Skeletal muscle tissue (tissue), 4 donors: ENCODE measurements around the gene TMEM89. TPM values are rescaled to one million over a fixed set of nuclear protein-coding genes. Genes with fewer than 3 reads are reported as not detected.

Source experiments
- H3K27ac ChIP-seq: one replicate; pipeline ENCODE4 v1.7.0; 2013; ENCODE audit warnings: mild to moderate bottlenecking, low read depth, low read length, inconsistent platforms
- H3K27me3 ChIP-seq, 3 donors: one replicate each; pipeline ENCODE4 v1.7.0; 2013; ENCODE audit warnings: low read length in 3 of 3; ENCODE audit not compliant: control insufficient read depth in 3 of 3, insufficient read depth in 3 of 3
- H3K36me3 ChIP-seq, 3 donors: one replicate each; pipeline ENCODE4 v1.7.0; 2013; ENCODE audit warnings: low read length in 3 of 3; ENCODE audit not compliant: control insufficient read depth in 3 of 3, insufficient read depth in 3 of 3
- H3K4me1 ChIP-seq, 3 donors: one replicate each; pipeline ENCODE4 v1.7.0; 2013; ENCODE audit warnings: low read length in 3 of 3, mild to moderate bottlenecking in 3 of 3; ENCODE audit not compliant: control insufficient read depth in 3 of 3, insufficient read depth in 3 of 3
- H3K4me3 ChIP-seq, 3 donors: one replicate each; pipeline ENCODE4 v1.7.0; 2013; ENCODE audit warnings: low read length in 3 of 3
- H3K9ac ChIP-seq, 3 donors: one replicate each; pipeline ENCODE4 v1.7.0; 2013; ENCODE audit warnings: low read length in 3 of 3, mild to moderate bottlenecking in 3 of 3, moderate library complexity in 2 of 3, low read depth in 1 of 3
- H3K9me3 ChIP-seq, 3 donors: one replicate each; pipeline ENCODE4 v1.7.0; 2013; ENCODE audit warnings: low read length in 3 of 3; ENCODE audit not compliant: control insufficient read depth in 3 of 3
- total RNA-seq: library from RNA; depleted of rRNA; stranded (reverse); fragments of >200 nt; gene quantifications from one replicate; pipeline ENCODE4 v1.2.3, GENCODE V29; 2014
- donor health status: Osteomylitis.

The TMEM89 gene
- total RNA-seq, 1 donor from 2014 or later, result not detected

DNA sequence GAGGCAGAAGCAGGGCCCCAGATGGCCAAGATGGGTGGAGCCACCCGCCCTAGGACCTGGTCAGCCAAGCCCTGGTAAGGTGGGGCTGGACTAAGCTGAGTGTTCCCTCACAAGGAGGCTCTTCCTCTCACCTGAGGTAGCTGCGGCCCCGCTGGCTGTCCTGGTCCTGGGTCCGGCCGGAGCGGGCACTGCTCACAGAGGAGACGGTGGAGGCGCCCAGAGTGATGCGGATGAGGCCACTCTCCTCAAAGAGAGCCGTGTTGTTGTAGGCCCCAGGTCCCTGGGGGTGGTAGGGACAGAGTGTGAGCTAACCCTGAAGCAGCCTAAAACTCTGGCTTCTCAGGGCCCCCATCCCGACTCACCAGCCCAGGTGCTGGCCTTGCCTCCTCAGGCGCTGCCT, 21.0 kb upstream of the TMEM89 start:
- Histone ChIP-seq H3K9ac (no peak overlapping the region), H3K36me3 (no peaks in the 10 kb centered on the region), H3K4me1 (peaks cover 0 to 4% (median 0%) of the 10 kb centered on the region in 3 donors), H3K27ac (no peak overlapping the region), H3K9me3 (no peaks in the 10 kb centered on the region), H3K27me3 (peaks cover 0 to 9% (median 0%) of the 10 kb centered on the region in 3 donors), H3K4me3 (no peak overlapping the region)

DNA sequence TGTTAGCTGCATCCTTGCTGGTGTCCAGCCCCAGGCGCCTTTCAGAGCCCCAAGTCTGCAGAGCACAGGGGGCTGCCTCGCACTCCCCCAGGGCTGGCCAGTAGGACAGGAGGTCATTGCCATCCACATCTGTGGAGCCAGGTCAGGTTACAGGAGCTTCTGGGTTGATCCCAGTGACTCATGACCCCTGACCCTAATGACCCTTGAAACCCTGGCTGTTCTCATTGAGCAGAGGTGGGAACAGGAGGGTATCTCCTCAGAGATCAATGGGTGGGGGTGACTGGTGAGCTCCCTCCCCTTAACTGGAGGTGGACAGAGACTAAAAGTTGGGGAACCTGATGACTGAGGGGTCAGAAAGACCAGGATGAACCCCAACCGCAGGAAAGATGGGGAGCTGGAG, 19.8 kb upstream of the TMEM89 start:
- Histone ChIP-seq H3K4me3 (no peak overlapping the region), H3K9ac (no peak overlapping the region), H3K9me3 (no peaks in the 10 kb centered on the region), H3K27ac (no peak overlapping the region), H3K27me3 (peaks cover 0 to 9% (median 0%) of the 10 kb centered on the region in 3 donors), H3K4me1 (peaks cover 4 to 14% (median 5%) of the 10 kb centered on the region in 3 donors), H3K36me3 (no peaks in the 10 kb centered on the region)

DNA sequence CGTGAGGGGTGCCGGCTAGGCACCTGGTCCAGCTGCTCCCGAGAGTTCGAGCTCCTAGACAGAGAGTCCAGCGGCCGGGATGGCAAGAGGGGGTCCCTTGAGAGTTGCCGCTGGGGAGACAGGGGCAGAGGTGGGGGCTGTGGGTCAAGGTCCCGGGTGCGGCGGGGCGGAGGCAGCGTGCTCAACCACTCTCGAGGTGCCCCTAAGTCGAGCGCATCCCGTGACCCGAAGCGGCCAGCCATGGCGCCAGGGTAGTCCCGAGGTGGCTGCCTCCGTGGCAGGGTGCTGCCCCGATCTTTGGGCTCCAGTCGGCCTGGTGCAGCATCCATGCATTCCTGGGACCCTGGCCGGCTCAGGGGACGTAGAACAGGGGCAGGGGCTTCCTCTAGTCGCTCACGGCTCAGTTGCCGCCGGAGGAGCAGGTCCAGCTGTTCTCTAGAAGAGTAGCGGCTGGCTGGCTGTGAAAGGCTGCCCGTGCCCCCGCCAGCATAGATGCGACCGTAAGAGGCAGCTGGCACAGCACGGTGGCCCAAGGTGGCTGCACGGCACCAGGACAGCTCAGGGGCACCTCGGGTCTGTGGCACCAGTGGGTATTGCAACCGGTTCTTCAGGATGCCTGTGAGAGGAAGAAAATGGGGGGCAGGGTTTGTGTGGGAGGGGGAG, 18.5 kb upstream of the TMEM89 start:
- H3K36me3 ChIP-seq, result no peaks in the 10 kb centered on the region
- no peaks in the 10 kb centered on the region for H3K9me3 ChIP-seq
- H3K9ac ChIP-seq, result no peak overlapping the region
- no peak overlapping the region for H3K4me3 ChIP-seq
- peaks cover 11 to 25% (median 11%) of the 10 kb centered on the region in 3 donors for H3K4me1 ChIP-seq
- peaks cover 0 to 9% (median 0%) of the 10 kb centered on the region in 3 donors for H3K27me3 ChIP-seq
- no peak overlapping the region for H3K27ac ChIP-seq

DNA sequence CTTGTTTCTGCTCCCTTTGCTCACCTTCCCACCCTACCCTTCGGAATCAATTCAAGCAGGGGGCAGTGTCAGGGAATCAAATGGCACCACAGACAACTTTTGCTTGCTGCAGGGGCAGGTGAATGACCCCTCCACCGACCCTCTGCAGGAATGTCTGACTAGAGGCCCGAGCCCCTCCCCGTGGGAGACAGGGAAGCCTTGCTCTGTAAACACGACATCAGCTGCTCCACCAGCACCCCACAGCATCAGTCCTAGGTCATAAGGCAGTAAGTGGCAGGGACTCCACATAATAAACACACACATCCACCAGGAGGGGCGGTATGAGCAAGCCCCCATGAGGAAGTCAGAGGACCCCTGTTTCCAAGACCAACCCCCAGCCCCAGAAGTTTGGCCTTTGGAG, 15.7 kb upstream of the TMEM89 start:
- Histone ChIP-seq H3K4me3 (no peak overlapping the region), H3K9me3 (no peaks in the 10 kb centered on the region), H3K36me3 (peaks cover 7 to 12% (median 11%) of the 10 kb centered on the region in 3 donors), H3K27me3 (peaks cover 0 to 9% (median 0%) of the 10 kb centered on the region in 3 donors), H3K27ac (peak overlapping the region; percentile 76), H3K9ac (peak overlapping the region in 2 of 3 donors; percentile 23 to 25), H3K4me1 (peaks cover 21 to 42% (median 23%) of the 10 kb centered on the region in 3 donors)

DNA sequence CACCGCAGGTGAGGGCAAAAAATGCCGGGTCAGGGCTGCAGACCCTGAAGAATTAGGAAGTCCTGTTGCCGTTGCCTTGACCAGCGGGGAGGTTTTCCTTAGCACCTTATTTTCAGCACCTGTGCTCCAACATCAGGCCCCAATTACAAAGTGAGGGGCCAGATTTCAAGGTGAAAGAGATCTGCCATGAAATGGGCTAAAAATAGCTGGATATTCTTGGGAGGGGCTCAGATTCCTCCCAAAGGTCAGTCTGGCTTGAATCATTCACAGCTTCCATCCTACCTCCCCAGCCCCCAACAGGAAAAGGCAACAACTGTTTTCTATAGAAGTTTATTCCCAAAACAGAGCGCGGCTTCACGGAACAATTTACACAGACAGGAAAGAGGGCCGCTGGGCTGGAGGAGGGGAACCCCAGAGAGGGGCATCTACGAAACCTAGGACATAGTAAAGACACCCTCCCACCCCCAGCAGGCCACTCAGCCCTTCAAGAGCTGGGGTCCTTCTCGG, 14.6 kb upstream of the TMEM89 start:
- peak overlapping the region; percentile 76 for H3K27ac ChIP-seq
- peak overlapping the region; percentile 76 to 92 (median 91) for H3K4me3 ChIP-seq
- no peaks in the 10 kb centered on the region for H3K9me3 ChIP-seq
- H3K4me1 ChIP-seq, result peaks cover 21 to 42% (median 23%) of the 10 kb centered on the region in 3 donors
- peaks cover 0 to 9% (median 0%) of the 10 kb centered on the region in 3 donors for H3K27me3 ChIP-seq
- peak overlapping the region; percentile 84 to 94 (median 89) for H3K9ac ChIP-seq
- H3K36me3 ChIP-seq, result peaks cover 18 to 23% (median 19%) of the 10 kb centered on the region in 3 donors

DNA sequence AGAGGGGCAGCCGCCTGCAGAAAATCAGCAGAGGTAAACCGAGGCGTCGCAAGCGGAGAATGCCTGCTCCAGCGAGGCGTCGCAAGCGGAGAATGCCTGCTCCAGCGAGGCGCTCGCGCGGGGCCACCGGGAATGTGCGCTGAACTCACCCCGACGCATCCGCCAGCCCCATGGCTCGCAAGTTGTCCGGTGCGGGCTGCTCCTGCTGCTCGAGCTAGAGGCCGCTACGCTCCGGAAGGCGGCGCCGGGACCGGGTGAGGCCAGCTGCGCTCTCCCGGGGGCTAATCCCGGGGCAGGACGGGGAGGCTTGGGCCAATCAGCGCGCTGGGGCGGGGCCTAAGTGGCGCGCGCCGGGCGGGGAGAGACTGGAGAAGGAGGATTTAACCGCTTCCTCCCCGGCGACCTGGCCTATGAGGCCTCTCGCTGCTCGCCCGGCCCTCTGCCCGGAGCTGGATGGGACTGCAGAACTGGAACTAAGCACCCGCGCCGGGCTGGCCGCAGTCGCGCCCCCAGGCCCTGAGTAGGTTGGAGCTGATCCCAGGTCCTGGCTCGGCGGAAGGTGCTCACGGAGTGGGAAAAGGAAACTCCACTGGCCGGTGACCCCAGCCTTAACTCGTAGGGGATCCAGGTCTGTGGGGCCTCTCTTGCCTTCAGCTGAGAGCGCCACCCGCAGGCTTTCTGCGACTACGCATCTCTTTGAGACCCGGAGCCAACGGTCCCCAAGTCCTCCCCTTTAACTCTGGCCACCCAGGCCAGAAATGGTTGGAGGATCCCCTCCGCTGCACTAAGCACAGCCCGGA, 13.9 kb upstream of the TMEM89 start, which contains the start of gene SLC26A6:
SLC26A6 (minus strand) TSS at position 240 of the 800 bp plus-strand sequence; CDS start at position 172, 68 bp downstream.
- H3K27ac ChIP-seq, result peak within 1 kb of the TSS; percentile 76
- peak within 1 kb of the TSS; percentile 79 to 92 (median 91) for H3K4me3 ChIP-seq

DNA sequence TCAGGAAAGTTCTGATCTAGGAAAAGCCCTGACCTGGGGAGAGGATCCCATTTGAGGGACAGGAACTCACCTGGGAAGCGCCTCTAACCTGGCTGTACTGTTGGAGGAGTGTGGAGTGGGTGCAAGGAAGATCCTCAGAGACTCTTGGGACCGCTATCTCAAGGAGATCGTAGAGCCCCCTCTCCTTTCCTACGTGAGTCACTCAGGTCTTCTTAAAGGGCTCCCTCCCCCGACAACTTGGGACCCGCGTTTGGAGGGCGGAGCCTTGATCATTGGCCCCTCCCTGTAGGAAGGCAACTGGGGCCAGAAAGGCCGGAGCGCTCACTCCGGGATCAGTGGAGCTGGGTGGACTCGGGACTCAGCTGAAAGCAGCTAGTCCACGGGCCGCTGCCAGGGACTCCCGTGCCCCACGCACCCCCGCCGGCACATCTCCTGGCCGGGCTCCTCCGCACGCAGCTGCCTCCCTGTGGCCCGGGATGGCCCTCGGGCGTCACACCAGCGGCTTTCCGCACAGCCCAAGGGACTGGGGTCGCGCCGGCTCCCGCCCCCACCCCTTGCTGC, 13.2 kb upstream of the TMEM89 start:
- H3K9ac ChIP-seq, result peak overlapping the region; percentile 79 to 93 (median 89)
- peaks cover 29 to 34% (median 33%) of the 10 kb centered on the region in 3 donors for H3K36me3 ChIP-seq
- peak overlapping the region; percentile 79 to 92 (median 91) for H3K4me3 ChIP-seq
- H3K4me1 ChIP-seq, result peaks cover 21 to 42% (median 23%) of the 10 kb centered on the region in 3 donors
- peaks cover 0 to 6% (median 0%) of the 10 kb centered on the region in 3 donors for H3K27me3 ChIP-seq
- H3K9me3 ChIP-seq, result no peaks in the 10 kb centered on the region
- peak overlapping the region; percentile 56 for H3K27ac ChIP-seq

More for the DNA sequence above, 13.9 kb upstream of the TMEM89 start, which contains the start of gene SLC26A6:
- H3K36me3 ChIP-seq, result peaks cover 25 to 30% (median 27%) of the 10 kb centered on the region in 3 donors
- H3K27me3 ChIP-seq, result peaks cover 0 to 7% (median 0%) of the 10 kb centered on the region in 3 donors
- peaks cover 21 to 42% (median 23%) of the 10 kb centered on the region in 3 donors for H3K4me1 ChIP-seq
- peak within 1 kb of the TSS; percentile 84 to 94 (median 89) for H3K9ac ChIP-seq
- no peaks in the 10 kb centered on the region for H3K9me3 ChIP-seq

DNA sequence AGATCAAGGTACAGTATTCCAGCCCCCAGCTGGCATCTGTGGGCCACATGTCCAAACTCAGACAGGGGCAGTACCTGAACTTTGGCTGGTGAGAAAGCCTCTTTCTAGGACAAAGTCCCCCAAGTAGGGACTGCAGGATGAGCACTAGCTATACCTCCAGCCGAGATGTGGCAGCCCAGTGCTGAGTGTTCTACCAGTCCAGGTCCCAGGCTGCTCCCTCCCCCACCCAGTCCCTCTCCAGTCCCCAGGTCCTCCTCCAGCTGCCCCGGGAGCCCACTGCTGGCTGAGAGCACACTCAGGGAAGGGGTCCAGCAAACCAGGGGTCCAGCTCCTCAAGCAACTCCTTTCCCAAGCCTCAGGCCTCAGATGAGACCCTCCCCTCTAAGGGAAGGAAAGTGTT, 12.2 kb upstream of the TMEM89 start:
- Histone ChIP-seq H3K27ac (no peak overlapping the region), H3K9ac (peak overlapping the region; percentile 51 to 93 (median 89)), H3K9me3 (no peaks in the 10 kb centered on the region)

DNA sequence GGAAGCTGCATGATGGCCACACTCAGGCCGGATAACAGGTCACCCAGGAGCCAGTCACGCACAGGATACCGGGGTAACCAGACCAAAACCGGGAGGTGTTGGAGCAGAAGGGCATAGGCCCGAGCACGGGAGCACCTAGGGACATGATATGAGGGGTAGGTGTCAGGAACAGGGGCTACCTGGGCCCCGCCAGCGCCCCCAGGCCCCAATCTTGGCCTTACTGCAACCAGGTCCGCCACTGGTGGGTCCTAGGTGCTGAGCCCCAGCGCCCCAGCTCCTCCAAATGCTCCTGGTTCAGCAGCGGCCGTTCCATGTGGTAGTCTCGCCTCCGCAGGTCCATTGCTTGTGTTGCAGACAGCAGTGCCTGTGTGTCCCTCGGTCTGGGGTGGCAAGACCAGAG, 11.7 kb upstream of the TMEM89 start:
- Histone ChIP-seq H3K4me1 (peaks cover 21 to 42% (median 23%) of the 10 kb centered on the region in 3 donors), H3K36me3 (peaks cover 40 to 48% (median 43%) of the 10 kb centered on the region in 3 donors), H3K9ac (no peak overlapping the region), H3K4me3 (no peak overlapping the region), H3K27me3 (no peaks in the 10 kb centered on the region), H3K9me3 (no peaks in the 10 kb centered on the region), H3K27ac (no peak overlapping the region)

More for the DNA sequence above, 12.2 kb upstream of the TMEM89 start:
- H3K4me1 ChIP-seq, result peaks cover 21 to 42% (median 23%) of the 10 kb centered on the region in 3 donors
- H3K36me3 ChIP-seq, result peaks cover 35 to 44% (median 40%) of the 10 kb centered on the region in 3 donors
- H3K27me3 ChIP-seq, result no peaks in the 10 kb centered on the region
- peak overlapping the region in 1 of 3 donors; percentile 79 for H3K4me3 ChIP-seq
